ENCODE measurements around the gene GPR148.

- TF ChIP-seq CTCF (IDR thresholded peaks at IDR 0.05) (no peak), POLR2A (IDR thresholded peaks at IDR 0.05) (no peak)
Observed at GRCh38 chr2:130766037-130766436, 37.2 kb downstream of the GPR148 start.
